ENCODE measurements around the gene SLC51A.

SLC51A gene

DNA sequence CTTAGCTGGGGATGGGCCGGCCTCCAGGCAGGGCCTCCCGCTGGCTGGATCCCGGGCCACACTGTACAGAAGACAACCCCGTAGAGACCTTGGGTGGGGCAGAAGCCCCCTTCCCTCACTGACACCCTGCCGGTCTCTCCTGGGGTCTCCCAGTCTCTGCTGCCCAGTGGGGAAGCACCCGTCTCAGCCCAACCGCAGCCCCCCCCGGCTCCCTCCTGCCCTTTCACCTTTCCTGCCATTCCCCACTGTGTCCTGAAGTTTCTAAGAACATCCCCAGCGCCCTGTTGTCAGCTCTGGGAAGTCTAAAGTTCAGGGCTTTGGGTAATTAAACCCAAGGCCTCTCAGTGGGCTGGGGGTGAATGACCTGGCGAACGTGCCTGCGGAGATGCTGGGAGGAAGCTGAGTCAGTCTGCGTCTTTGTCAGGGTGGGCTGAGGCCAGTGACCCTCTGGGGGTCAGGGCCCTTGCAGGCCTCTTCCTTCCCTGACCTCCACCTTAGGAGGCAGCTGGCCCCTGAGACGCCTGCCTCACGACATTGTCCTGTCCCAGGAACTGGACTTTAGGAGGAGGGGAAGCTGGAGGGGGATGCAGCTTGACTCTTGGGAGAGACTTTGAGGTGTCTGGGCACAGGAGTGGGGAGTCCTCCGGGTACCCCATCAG is 1.4 kb upstream of the SLC51A start:
- Histone ChIP-seq H2BK15ac (ENCODE audit: low read length) (no peak overlapping the region), H2AFZ (ENCODE audit: low read length) (no peak overlapping the region), H3K4ac (ENCODE audit: low read length) (no peak overlapping the region), H3K27me3 (ENCODE audit: control insufficient read depth in 3 of 3, insufficient read depth in 3 of 3, low read depth in 1 of 3, low read length in 3 of 3) (peaks cover 0 to 8% (median 2%) of the 10 kb centered on the region in 3 experiments), H3K4me2 (ENCODE audit: insufficient read depth, low read length, poor library complexity, severe bottlenecking) (no peak overlapping the region), H3K14ac (ENCODE audit: low read length) (no peak overlapping the region), H2AK5ac (ENCODE audit: low read depth, low read length) (no peak overlapping the region), H3K4me1 (ENCODE audit: control insufficient read depth in 2 of 2, insufficient read depth in 1 of 2, low read depth in 1 of 2, low read length in 2 of 2) (peaks cover 11 to 23% of the 10 kb centered on the region in 2 donors), H2BK12ac (ENCODE audit: low read length) (no peak overlapping the region), H3K9me3 (replicated peaks in 1 of 2; ENCODE audit: control insufficient read depth in 2 of 2, insufficient read depth in 1 of 2, low read depth in 1 of 2, low read length in 2 of 2) (no peaks in the 10 kb centered on the region), H3K27ac (replicated peaks; ENCODE audit: low read length) (no peak overlapping the region), H3K23ac (ENCODE audit: low read depth, low read length, poor library complexity) (no peak overlapping the region), H3K9ac (ENCODE audit: low read depth, low read length, poor library complexity) (no peak overlapping the region), H3K36me3 (replicated peaks in 1 of 2; ENCODE audit: control insufficient read depth in 2 of 2, insufficient read depth in 2 of 2, low read length in 2 of 2) (no peaks in the 10 kb centered on the region), H4K91ac (ENCODE audit: low read depth, low read length, poor library complexity) (no peak overlapping the region), H2BK120ac (ENCODE audit: low read depth, low read length) (no peak overlapping the region), H3K79me1 (ENCODE audit: low read depth, low read length) (no peaks in the 10 kb centered on the region), H2BK5ac (ENCODE audit: low read length) (no peak overlapping the region), H3K18ac (ENCODE audit: low read length) (peak overlapping the region; percentile 27), H3K4me3 (ENCODE audit: low read length in 2 of 2) (no peak overlapping the region), H4K8ac (ENCODE audit: low read depth, low read length) (no peak overlapping the region)
- DNase-seq (ENCODE audit: low spot score) = no peak
- no CpG with 5 or more reads among the region's 16 CpGs for WGBS, 2 donors (ENCODE audit: extremely low coverage in 2 of 2, insufficient read length in 2 of 2, insufficient replicate concordance in 1 of 2)

DNA sequence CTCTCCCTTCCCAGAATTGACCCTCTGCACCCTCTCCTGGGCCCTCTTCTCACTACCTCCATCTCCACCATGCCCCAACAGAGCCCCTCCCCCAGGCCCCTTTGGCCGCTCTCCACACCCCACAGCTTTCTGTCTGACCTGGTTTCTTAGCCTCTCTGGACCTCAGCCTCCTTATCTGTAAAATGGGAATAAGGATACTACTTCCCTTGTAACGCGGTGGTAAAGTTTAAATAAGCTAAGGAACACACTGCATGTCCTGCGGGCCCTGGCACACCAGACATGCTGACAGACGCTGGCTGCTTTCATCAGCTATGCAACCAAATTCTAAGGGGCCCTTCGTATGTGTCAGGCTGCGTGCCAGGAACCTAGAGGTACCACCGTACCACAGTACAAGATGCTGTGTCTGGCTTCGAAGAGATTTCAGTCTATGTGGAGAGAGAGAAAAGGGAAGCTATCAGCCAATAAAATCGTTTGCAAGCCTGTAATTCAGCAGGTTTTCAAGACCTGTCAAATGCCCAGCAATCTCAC is 777 bp upstream of the SLC51A start:
- Histone ChIP-seq H3K23ac (ENCODE audit: low read depth, low read length, poor library complexity) (no peak overlapping the region), H3K4me3 (ENCODE audit: low read length in 2 of 2) (no peak overlapping the region), H3K18ac (ENCODE audit: low read length) (peak overlapping the region; percentile 27), H2AFZ (ENCODE audit: low read length) (no peak overlapping the region), H3K9me3 (replicated peaks in 1 of 2; ENCODE audit: control insufficient read depth in 2 of 2, insufficient read depth in 1 of 2, low read depth in 1 of 2, low read length in 2 of 2) (no peaks in the 10 kb centered on the region), H3K36me3 (replicated peaks in 1 of 2; ENCODE audit: control insufficient read depth in 2 of 2, insufficient read depth in 2 of 2, low read length in 2 of 2) (no peaks in the 10 kb centered on the region), H3K79me1 (ENCODE audit: low read depth, low read length) (no peaks in the 10 kb centered on the region), H3K9ac (ENCODE audit: low read depth, low read length, poor library complexity) (no peak overlapping the region), H3K4me1 (ENCODE audit: control insufficient read depth in 2 of 2, insufficient read depth in 1 of 2, low read depth in 1 of 2, low read length in 2 of 2) (peaks cover 11 to 25% of the 10 kb centered on the region in 2 donors), H2AK5ac (ENCODE audit: low read depth, low read length) (no peak overlapping the region), H2BK15ac (ENCODE audit: low read length) (no peak overlapping the region), H3K14ac (ENCODE audit: low read length) (no peak overlapping the region), H3K4ac (ENCODE audit: low read length) (no peak overlapping the region), H2BK120ac (ENCODE audit: low read depth, low read length) (no peak overlapping the region), H2BK5ac (ENCODE audit: low read length) (no peak overlapping the region), H4K91ac (ENCODE audit: low read depth, low read length, poor library complexity) (no peak overlapping the region), H2BK12ac (ENCODE audit: low read length) (no peak overlapping the region), H3K27me3 (ENCODE audit: control insufficient read depth in 3 of 3, insufficient read depth in 3 of 3, low read depth in 1 of 3, low read length in 3 of 3) (peaks cover 0 to 8% (median 2%) of the 10 kb centered on the region in 3 experiments), H4K8ac (ENCODE audit: low read depth, low read length) (no peak overlapping the region), H3K27ac (replicated peaks; ENCODE audit: low read length) (no peak overlapping the region), H3K4me2 (ENCODE audit: insufficient read depth, low read length, poor library complexity, severe bottlenecking) (no peak overlapping the region)
- no CpG with 5 or more reads among the region's 10 CpGs for WGBS, 2 donors (ENCODE audit: extremely low coverage in 2 of 2, insufficient read length in 2 of 2, insufficient replicate concordance in 1 of 2)
- no peak for DNase-seq (ENCODE audit: low spot score)

GRCh38 chr3:196216681-196217211 is 412 bp downstream of the SLC51A start:
- Histone ChIP-seq H3K4me3 (ENCODE audit: low read length in 2 of 2) (no peak overlapping the region), H2BK120ac (ENCODE audit: low read depth, low read length) (no peak overlapping the region), H3K4ac (ENCODE audit: low read length) (no peak overlapping the region), H3K27me3 (ENCODE audit: control insufficient read depth in 3 of 3, insufficient read depth in 3 of 3, low read depth in 1 of 3, low read length in 3 of 3) (peaks cover 0 to 8% (median 0%) of the 10 kb centered on the region in 3 experiments), H2BK5ac (ENCODE audit: low read length) (peak overlapping the region; percentile 44), H3K27ac (replicated peaks; ENCODE audit: low read length) (no peak overlapping the region), H4K91ac (ENCODE audit: low read depth, low read length, poor library complexity) (peak overlapping the region; percentile 25), H2AK5ac (ENCODE audit: low read depth, low read length) (no peak overlapping the region), H3K79me1 (ENCODE audit: low read depth, low read length) (no peaks in the 10 kb centered on the region), H2BK12ac (ENCODE audit: low read length) (no peak overlapping the region), H3K4me2 (ENCODE audit: insufficient read depth, low read length, poor library complexity, severe bottlenecking) (peak overlapping the region; percentile 4), H3K18ac (ENCODE audit: low read length) (peak overlapping the region; percentile 59), H3K23ac (ENCODE audit: low read depth, low read length, poor library complexity) (peak overlapping the region; percentile 25), H3K36me3 (replicated peaks in 1 of 2; ENCODE audit: control insufficient read depth in 2 of 2, insufficient read depth in 2 of 2, low read length in 2 of 2) (no peaks in the 10 kb centered on the region), H3K14ac (ENCODE audit: low read length) (peak overlapping the region; percentile 64), H4K8ac (ENCODE audit: low read depth, low read length) (no peak overlapping the region), H2BK15ac (ENCODE audit: low read length) (peak overlapping the region; percentile 73), H3K9ac (ENCODE audit: low read depth, low read length, poor library complexity) (no peak overlapping the region), H3K4me1 (ENCODE audit: control insufficient read depth in 2 of 2, insufficient read depth in 1 of 2, low read depth in 1 of 2, low read length in 2 of 2) (peaks cover 11 to 25% of the 10 kb centered on the region in 2 donors), H3K9me3 (replicated peaks in 1 of 2; ENCODE audit: control insufficient read depth in 2 of 2, insufficient read depth in 1 of 2, low read depth in 1 of 2, low read length in 2 of 2) (no peaks in the 10 kb centered on the region), H2AFZ (ENCODE audit: low read length) (peak overlapping the region; percentile 66)
- DNase-seq (ENCODE audit: low spot score) = no peak
- WGBS, 2 donors (ENCODE audit: extremely low coverage in 2 of 2, insufficient read length in 2 of 2, insufficient replicate concordance in 1 of 2) = no CpG with 5 or more reads among the region's 25 CpGs

GRCh38 chr3:196217307-196218154 is 1.2 kb downstream of the SLC51A start:
- no peak overlapping the region for H3K14ac ChIP-seq (ENCODE audit: low read length)
- H3K9me3 ChIP-seq (replicated peaks in 1 of 2; ENCODE audit: control insufficient read depth in 2 of 2, insufficient read depth in 1 of 2, low read depth in 1 of 2, low read length in 2 of 2) = no peaks in the 10 kb centered on the region
- H3K79me1 ChIP-seq (ENCODE audit: low read depth, low read length) = no peaks in the 10 kb centered on the region
- no peak overlapping the region for H2BK15ac ChIP-seq (ENCODE audit: low read length)
- no peak overlapping the region for H3K23ac ChIP-seq (ENCODE audit: low read depth, low read length, poor library complexity)
- no peak overlapping the region for H4K8ac ChIP-seq (ENCODE audit: low read depth, low read length)
- WGBS, 2 donors (ENCODE audit: extremely low coverage in 2 of 2, insufficient read length in 2 of 2, insufficient replicate concordance in 1 of 2) = no CpG with 5 or more reads among the region's 12 CpGs
- H3K4me2 ChIP-seq (ENCODE audit: insufficient read depth, low read length, poor library complexity, severe bottlenecking) = no peak overlapping the region
- no peak overlapping the region for H3K27ac ChIP-seq (replicated peaks; ENCODE audit: low read length)
- H3K27me3 ChIP-seq (ENCODE audit: control insufficient read depth in 3 of 3, insufficient read depth in 3 of 3, low read depth in 1 of 3, low read length in 3 of 3) = peaks cover 0 to 8% (median 0%) of the 10 kb centered on the region in 3 experiments
- H3K4ac ChIP-seq (ENCODE audit: low read length) = no peak overlapping the region
- H3K18ac ChIP-seq (ENCODE audit: low read length) = peak overlapping the region; percentile 25
- H3K36me3 ChIP-seq (replicated peaks in 1 of 2; ENCODE audit: control insufficient read depth in 2 of 2, insufficient read depth in 2 of 2, low read length in 2 of 2) = no peaks in the 10 kb centered on the region
- no peak for DNase-seq (ENCODE audit: low spot score)
- H2BK120ac ChIP-seq (ENCODE audit: low read depth, low read length) = peak overlapping the region; percentile 90
- H3K9ac ChIP-seq (ENCODE audit: low read depth, low read length, poor library complexity) = no peak overlapping the region
- H2BK5ac ChIP-seq (ENCODE audit: low read length) = no peak overlapping the region
- H2AFZ ChIP-seq (ENCODE audit: low read length) = no peak overlapping the region
- peaks cover 11 to 25% of the 10 kb centered on the region in 2 donors for H3K4me1 ChIP-seq (ENCODE audit: control insufficient read depth in 2 of 2, insufficient read depth in 1 of 2, low read depth in 1 of 2, low read length in 2 of 2)
- no peak overlapping the region for H2BK12ac ChIP-seq (ENCODE audit: low read length)
- no peak overlapping the region for H4K91ac ChIP-seq (ENCODE audit: low read depth, low read length, poor library complexity)
- no peak overlapping the region for H2AK5ac ChIP-seq (ENCODE audit: low read depth, low read length)
- no peak overlapping the region for H3K4me3 ChIP-seq (ENCODE audit: low read length in 2 of 2)
